ENCODE measurements around the gene TMCC3.

TMCC3 gene

GRCh38 chr12:94663071-94663470 lies 12.7 kb upstream of the TMCC3 start:
- TF ChIP-seq, protein P1, sequence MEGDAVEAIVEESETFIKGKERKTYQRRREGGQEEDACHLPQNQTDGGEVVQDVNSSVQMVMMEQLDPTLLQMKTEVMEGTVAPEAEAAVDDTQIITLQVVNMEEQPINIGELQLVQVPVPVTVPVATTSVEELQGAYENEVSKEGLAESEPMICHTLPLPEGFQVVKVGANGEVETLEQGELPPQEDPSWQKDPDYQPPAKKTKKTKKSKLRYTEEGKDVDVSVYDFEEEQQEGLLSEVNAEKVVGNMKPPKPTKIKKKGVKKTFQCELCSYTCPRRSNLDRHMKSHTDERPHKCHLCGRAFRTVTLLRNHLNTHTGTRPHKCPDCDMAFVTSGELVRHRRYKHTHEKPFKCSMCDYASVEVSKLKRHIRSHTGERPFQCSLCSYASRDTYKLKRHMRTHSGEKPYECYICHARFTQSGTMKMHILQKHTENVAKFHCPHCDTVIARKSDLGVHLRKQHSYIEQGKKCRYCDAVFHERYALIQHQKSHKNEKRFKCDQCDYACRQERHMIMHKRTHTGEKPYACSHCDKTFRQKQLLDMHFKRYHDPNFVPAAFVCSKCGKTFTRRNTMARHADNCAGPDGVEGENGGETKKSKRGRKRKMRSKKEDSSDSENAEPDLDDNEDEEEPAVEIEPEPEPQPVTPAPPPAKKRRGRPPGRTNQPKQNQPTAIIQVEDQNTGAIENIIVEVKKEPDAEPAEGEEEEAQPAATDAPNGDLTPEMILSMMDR (conservative IDR thresholded peaks at IDR 0.05; ENCODE audit: control insufficient read depth, insufficient read depth, low read depth, low read length): no peak
- no peak overlapping the region for H3K4me3 ChIP-seq (ENCODE audit: control insufficient read depth, low read depth, low read length)
- DNase-seq (ENCODE audit: low read depth): no peak

DNA sequence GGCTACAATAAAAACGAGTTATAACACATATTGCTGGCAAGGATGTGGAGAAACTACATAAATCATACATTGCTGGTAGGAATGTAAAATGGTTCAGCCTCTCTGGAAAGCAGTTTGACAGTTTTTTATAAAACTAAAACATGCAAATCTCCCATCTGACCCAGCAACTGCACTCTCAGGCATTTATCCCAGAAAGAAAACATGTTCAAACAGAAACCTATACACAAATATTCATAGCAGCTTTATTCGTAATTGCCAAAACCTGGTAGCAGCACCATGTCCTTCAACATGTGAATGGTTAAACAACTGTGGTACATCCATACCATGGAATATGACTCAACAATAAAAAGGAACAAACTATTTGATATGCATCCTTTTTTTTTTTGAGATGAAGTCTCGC lies 10.1 kb upstream of the TMCC3 start:
- H3K4me3 ChIP-seq (ENCODE audit: control insufficient read depth, low read depth, low read length): no peak overlapping the region
- DNase-seq (ENCODE audit: low read depth): no peak
- TF ChIP-seq, protein P1 (conservative IDR thresholded peaks at IDR 0.05; ENCODE audit: control insufficient read depth, insufficient read depth, low read depth, low read length): no peak

DNA sequence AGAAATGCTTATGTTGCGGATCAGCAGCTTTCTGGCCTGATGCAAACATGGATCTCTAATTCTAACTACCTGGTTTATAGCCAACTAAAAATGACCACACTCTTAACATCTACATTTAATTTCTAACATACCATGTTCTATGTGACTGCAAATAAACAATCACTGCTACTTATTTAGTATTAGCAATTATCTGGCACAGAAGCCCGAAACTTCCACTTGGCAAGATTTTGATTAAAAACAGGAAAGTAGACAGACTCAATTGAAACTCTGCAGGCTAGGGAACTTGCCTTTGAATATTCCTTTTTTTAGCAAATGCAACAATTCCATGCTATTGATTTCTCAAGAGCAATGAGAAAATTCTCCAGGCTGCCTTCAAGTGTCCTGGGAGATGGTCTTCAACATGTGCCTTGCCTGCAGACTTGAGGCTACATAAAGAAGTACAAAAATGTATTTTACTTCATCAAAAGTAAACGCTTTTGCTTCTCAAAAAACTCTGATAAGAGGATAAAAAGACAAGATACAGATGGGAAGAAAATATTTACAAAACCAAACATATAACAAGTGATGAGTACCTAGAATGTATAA lies 9.1 kb upstream of the TMCC3 start:
- TF ChIP-seq, protein P1 (conservative IDR thresholded peaks at IDR 0.05; ENCODE audit: control insufficient read depth, insufficient read depth, low read depth, low read length): no peak
- no peak for DNase-seq (ENCODE audit: low read depth)
- H3K4me3 ChIP-seq (ENCODE audit: control insufficient read depth, low read depth, low read length): no peak overlapping the region

DNA sequence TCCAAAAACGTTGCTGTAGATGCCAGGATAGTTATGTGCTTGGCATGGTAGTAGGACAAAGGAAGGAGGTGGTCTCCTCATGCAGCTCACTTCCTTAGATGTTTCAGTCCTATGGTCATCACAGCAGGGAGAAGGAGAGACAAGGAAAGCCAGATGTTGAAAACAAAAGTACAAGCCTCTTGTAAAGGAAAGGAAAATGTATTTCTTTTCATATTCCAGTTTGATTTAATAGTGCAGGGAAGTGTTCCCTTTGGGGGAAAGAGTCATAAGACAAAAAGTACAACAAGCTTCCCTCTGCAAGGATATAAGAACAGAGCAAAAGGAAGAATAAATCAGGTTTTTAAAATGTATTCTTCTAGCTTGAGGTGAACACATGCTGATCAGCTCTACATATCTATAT lies 8.6 kb upstream of the TMCC3 start:
- no peak for DNase-seq (ENCODE audit: low read depth)
- TF ChIP-seq, protein P1 (conservative IDR thresholded peaks at IDR 0.05; ENCODE audit: control insufficient read depth, insufficient read depth, low read depth, low read length): no peak
- H3K4me3 ChIP-seq (ENCODE audit: control insufficient read depth, low read depth, low read length): no peak overlapping the region

DNA sequence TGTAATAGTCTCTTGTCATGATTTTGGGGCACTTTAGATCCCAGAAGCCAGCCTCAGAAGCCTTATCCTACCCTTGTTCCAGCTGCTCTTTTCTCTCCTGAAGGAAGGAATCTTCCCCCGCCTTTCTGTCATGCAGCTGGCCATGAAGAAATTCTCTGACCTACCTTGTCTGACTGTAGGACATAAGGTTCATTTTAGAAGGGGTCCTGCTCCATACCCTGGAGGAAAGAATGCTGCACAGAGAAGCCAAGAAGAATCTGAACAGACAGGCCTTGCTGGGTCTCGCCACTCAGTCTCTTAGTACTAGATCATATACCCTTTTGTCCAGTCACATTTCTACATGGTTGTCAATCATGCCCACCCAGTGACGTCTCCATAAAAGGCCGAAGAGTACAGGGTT lies 6.2 kb upstream of the TMCC3 start:
- TF ChIP-seq, protein P1 (conservative IDR thresholded peaks at IDR 0.05; ENCODE audit: control insufficient read depth, insufficient read depth, low read depth, low read length): no peak
- no peak overlapping the region for H3K4me3 ChIP-seq (ENCODE audit: control insufficient read depth, low read depth, low read length)
- no peak for DNase-seq (ENCODE audit: low read depth)

GRCh38 chr12:94649349-94650142 lies 811 bp downstream of the TMCC3 start:
- DNase-seq (ENCODE audit: low read depth): peak; percentile 36
- TF ChIP-seq, protein P1 (conservative IDR thresholded peaks at IDR 0.05; ENCODE audit: control insufficient read depth, insufficient read depth, low read depth, low read length): no peak
- H3K4me3 ChIP-seq (ENCODE audit: control insufficient read depth, low read depth, low read length): peak overlapping the region; percentile 63
